Activated CD4-positive, CD25-positive, alpha-beta regulatory T cell (primary cell): Measurements from ENCODE around the gene LINC00237.

Source experiments
- DNase-seq, 4 experiments: peaks; one replicate each; lab custom pipeline; 2025; lab: John Stamatoyannopoulos, UW

LINC00237 gene

DNA sequence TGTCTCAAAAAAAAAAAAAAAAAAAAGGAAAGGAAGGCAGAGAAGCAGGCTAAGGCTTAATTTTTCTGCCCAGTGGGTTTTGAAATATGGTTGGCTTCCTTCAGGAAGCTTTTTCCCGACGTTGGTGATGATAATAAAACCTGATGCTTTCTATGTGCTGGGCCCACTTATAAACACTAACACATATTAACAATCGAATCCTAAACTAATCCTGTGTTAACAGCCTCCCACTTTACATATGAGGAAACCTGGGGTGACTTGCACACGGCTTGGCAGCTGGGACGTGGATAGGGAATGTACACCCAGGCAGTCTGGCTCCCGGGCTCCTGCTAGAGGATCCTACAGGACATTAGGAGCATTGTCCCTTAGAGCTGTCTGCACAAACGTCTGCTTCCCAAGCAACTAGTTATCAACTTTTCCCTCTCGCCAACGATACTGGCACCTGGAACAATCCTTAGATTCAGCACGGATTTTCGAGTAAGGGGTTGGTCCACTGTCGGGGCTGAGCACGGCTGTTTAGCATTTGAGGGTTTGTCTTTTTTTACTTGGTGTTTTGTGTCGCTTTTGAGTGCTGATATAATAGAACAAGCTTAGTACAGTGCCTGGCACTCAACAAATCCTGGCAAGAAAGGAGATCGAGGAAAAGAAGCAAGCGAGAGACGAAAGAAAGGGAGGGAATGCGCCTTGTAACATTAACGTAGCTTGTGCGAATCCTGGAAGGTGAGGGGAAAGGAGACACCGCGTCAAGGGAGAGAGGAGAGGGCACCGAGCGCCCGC lies 19.1 kb upstream of the LINC00237 start:
- no peak for DNase-seq

DNA sequence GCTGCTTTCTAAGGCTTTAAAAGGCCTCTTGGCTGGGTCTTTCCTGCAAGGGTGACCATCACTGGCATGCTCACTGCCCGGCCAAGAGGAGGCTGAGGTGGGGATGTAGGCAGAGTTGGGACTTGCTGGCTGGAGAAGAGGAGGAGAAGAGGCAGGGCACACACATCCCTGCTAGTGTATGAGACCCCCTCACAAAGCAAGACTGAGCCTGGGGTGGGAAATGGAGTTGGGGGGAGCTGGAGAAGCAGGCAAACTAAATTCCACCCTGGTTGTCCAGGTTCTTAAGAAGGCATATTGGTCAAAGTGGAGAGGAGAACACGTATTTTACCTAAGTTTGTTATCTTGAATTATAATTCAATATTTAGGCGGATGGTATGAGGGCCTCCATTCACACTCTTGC lies 18.0 kb upstream of the LINC00237 start:
- no peak for DNase-seq

DNA sequence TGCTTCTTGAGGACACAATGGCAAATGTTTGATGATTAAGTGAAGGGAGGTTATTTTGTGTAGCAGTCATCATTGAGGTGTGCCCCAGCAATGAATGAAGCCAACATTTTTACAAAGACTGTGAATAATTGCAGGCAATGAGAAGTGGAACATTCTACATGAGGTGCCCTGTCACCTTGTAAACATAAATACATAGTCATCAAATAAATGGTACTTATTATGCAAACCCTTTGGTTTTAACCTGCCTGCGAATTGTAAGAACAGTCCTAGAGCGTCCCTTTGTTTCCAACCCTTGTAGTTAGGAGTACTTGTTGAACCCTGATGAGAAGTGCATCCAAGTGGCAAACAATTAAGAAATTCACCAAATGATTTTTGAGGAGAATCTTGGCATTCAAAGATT lies 12.6 kb upstream of the LINC00237 start:
- no peak for DNase-seq

DNA sequence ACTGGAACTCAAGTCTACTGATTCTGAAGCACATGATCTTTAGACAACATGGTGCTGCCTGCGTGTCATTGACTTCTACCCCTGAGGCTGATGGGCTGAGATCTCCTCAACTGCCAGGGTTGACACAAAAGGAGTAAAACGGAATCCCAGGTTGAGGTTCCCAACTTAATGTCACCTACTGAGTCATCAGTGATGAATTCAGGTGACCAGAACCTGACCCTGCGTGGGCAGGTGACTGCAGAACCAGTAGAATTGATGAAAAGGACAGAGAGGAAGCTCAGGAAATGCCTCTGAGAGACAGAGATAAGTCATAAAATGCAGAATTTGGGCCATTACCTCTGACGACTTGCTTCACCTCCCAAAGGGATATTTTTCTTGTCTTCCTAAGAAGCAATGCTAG lies 12.0 kb upstream of the LINC00237 start:
- DNase-seq, result no peak

DNA sequence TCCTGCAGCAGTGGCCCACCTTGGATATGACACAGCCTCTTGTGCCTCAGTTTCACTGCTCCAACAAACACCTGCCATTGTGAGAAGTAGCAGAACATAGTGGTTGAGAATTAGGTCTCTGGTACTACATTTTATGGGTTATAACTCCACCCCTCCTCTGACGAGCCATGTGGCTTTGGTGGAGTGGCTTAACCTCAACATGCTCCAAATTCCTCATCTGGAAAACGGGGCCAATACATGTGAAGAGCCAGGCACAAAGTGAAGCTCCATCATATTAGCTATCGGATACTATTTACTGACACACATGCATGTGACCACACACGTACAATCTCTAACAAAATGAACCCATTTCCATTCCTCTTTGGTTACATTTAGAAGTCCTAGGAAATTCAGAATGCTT lies 11.4 kb upstream of the LINC00237 start:
- DNase-seq, result no peak

DNA sequence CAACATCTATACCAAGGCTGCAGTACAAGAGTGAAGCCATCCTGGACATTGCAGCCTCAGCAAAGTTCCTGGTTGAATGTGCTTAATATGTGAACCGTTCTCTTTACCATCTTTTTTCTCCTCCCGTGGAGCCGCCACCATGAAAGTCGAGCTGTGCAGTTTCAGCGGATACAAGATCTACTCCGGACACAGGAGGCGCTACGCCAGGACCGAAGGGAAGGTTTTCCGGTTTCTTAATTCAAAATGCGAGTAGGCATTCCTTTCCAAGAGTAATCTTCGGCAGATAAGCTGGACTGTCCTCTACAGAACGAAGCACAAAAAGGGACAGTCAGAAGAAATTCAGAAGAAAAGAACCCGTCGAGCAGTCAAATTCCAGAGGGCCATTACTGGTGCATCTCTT lies 8.4 kb upstream of the LINC00237 start:
- DNase-seq, result no peak

GRCh38 chr20:21113697-21114096 lies 7.5 kb upstream of the LINC00237 start:
- DNase-seq, result no peak

GRCh38 chr20:21111416-21111815 lies 5.3 kb upstream of the LINC00237 start:
- DNase-seq, result no peak

DNA sequence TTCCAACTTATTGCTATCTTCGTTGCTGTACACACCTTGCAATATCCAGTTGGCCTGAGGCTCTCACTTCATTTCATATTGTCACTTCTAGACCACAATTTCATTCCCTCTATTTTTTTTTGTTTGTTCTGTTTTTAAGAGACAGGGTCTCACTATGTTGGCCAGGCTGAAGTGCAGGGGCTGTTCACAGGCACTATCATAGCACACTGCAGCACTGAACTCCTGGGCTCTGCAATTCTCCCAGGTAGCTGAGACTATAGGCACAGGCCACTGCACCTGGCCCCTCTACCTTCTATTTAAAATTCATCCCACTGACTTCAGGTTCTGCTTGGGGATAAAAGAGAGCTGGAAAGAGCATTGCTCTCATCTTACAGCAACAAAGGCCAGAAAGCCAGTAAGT lies 4.7 kb upstream of the LINC00237 start:
- no peak for DNase-seq

DNA sequence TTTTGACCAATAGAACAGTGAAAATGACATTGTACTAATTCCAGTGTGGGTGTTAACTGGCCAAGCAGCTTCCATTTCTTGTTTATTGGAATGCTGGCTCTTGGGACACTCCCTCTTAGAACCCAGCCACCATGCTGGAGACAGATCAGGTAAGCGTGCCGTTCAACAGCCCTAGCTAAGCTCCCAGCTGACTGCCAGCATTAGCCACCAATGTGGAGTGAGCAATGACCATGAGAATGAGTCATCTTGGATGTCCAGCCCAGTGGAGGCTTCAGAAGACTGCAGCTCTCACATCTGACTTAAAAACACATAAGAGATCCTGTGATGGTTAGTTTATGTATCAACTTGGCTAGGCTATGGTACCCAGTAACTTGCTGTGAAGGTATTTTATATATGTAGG lies 3.0 kb upstream of the LINC00237 start:
- no peak for DNase-seq

DNA sequence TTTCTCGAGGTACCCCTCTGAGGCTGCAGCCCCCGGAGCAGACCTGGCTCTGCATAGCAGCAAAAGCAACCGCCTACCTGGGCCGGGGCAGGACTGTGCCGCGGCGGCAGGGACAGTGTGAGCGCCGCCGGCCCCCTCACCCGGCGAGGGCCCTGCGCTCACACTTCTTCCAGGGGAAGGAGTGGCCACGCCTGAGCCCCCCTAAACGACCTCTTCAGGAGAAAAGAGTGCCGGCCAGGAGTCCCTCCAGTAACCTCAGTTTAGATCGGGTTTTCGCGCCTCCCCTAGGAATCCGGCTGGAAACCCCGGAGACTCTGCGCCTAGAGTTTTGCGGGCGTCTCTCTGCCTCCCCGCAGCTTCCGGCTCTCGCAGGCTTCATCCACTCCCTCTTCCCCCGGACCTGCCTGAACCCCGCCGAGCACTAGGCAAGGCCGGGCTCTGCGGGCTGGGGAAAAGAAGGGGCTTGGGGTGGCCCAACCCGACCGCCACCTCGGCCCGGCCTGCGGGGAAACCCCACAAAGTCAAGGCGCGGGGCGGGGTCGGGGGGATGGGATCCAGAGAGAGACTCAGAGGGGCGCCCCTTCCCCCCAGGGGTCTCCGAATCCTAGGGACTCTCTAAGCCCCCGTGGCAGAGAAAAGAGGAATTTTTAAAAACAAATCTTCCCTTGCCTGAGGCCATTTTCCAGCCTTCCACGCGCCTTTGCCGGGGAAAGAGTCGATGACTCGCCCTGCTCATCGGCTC lies 558 bp downstream of the LINC00237 start:
- DNase-seq, result no peak

DNA sequence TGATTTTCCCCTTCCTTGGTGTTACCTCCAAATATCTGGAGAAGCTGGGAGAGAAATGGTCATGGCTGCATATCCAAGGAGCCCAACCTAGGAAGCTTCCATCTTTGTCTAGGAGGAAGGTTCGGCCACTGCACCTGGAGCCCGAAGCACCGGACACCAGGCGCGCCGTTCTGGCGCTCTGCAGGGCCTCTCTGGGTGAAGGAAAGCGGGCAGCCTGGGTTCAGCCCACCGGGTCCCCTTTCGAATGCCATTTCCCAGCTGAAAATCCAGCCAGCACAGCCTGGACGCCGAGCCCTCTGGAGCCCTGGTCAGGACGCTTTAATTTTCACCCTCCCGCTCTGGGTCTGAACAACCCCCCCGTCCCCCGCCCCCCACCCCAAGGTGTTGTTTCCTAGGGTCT lies 1.2 kb downstream of the LINC00237 start:
- no peak for DNase-seq

DNA sequence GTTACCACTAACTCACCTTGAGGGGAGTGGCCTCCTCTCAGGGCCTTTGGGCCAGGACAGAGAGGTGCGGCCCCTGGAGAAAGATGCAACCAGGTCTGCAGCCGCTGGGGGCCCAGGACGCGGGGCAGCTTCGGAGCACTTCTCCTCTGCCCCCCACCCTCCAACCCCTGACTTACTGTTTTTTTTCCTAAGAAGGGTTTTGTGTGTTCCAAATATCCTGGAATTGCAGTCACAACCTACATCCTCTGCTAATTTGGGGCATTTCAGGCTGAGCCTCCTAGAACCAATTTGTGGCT lies 1.7 kb downstream of the LINC00237 start:
- no peak for DNase-seq

- no peak for DNase-seq
Measured at GRCh38 chr20:21103582-21104465, 2.3 kb downstream of the LINC00237 start.

- no peak for DNase-seq
Measured at GRCh38 chr20:21102603-21103311, 3.4 kb downstream of the LINC00237 start.

DNA sequence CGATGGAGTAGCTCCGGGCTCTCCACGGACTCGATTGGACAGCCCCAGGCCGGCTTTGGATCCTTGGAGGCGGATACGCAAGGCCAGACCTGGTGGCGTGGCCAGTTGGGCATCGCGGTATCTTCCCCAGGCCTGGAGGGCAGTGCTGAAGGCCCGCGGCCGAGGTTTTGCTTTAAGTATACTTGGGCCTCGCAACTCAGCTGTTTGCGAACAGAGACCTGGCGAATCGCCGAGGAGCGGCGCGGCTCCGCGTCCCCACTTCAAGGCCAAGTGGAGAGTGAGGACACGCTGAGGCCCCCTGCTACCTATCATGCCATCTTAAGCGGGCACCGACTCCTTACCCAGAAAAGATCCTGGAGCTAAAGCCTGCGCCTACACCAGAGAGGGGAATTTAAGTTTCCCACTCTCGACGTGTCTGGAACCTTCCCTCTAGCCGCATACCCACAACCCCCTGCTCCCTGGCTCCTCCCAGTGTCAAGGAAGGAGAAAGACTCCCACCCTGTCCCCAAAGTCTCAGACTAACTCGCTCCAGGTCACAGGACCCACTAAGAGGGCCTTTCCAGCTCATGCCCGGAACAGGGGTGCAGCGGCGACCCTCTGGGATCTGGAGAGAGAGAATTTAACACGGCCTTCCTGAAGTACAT lies 4.1 kb downstream of the LINC00237 start:
- DNase-seq, result no peak

DNA sequence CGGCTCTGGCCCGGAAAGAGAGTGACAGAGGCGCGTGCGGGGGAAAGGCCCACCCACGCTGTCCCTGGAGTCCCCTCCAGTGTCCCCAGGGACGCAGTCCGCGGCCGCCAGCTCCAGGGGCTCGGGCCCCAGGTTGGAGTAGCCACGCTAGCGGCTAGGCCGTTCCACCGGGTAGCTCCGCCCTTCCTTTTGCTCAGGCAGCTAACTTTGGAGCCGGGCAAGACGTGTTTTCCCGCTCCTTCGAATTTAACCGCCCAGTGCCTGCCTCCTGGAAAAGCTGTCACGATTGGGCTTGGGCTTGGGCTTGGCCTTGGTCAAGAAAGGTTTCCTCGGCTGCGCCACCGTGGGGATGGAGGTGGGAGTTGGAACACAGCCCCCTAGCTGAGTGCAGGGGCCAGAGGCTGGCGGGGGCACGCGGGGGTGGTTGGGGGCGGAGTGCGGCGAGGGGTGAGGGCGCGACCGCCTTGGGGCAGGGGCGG lies 4.7 kb downstream of the LINC00237 start:
- no peak for DNase-seq

DNA sequence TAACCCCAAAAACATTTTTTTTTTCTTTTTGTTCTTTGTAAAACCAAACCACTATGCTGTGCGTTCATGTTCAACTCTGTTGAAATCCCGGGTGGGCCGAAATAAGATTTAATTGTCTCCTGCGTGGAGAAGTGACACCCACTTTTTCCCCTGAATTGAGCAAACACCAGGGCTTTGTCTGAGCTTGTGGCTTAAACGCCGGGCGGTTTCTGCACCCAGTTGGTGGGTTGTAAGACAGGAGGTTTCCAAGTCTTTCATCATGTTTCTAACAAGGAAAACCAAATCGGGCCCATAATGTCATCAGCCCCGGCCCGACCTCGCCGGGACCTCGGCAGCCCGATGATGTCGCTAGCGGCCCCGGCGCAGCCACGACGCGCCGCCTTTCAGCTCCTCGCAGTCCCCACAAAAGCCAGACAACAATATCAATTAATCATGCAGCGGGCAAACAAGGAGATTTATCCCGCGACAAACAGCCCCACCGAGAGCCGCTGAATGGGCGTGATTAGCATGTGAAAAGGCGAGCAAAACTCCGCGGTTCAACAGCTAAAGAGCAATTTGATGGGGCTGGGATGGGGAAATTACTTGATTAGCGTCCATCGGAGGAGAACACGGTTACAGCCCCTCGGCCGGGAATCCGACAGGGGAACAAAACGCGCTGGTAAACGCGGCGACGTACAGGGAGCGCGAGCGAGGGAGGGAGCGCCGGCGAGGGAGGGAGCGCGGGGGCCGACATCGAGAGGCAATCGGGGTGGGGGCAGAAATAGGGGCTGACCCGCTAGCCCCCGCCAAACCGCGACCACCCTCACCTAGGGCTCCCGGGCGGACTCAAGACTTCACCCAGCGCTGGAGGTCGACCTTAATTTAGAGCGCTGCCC lies 5.3 kb downstream of the LINC00237 start:
- no peak for DNase-seq

GRCh38 chr20:21099751-21100577 lies 6.2 kb downstream of the LINC00237 start:
- DNase-seq, result no peak
